ENCODE measurements around the gene CHST11.

- TF ChIP-seq POLR2AphosphoS5 (IDR thresholded peaks at IDR 0.05; ENCODE audit: low read depth, low read length) (no peak), POLR2A (IDR thresholded peaks at IDR 0.05; ENCODE audit: low read depth, low read length) (no peak), POU2F2 (IDR thresholded peaks at IDR 0.05; ENCODE audit: low read depth, low read length) (no peak), TAF1 (IDR thresholded peaks at IDR 0.05; ENCODE audit: low read depth, low read length) (no peak)
Observed at GRCh38 chr12:104529130-104529874, 72.6 kb downstream of the CHST11 start.
